ENCODE results near the gene TAS2R42.

Gene TAS2R42

DNA sequence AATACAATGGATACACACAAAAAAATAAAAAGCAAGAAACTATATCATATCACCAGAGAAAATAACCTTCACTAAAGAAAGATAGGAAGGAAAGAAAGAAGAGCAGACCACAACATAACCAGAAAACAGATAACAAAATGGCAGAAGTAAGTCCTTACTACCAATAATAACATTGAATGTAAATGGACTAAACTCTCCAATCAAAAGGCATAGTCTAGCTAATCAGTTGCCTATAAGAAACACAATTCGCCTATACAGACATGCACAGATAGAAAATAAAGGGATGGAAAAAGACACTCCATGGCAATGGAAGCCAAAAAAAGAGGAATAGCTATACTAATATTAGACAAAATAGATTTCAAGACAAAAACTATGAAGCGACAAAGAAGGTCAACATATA is 43.4 kb downstream of the TAS2R42 start:
- no peak for DNase-seq

DNA sequence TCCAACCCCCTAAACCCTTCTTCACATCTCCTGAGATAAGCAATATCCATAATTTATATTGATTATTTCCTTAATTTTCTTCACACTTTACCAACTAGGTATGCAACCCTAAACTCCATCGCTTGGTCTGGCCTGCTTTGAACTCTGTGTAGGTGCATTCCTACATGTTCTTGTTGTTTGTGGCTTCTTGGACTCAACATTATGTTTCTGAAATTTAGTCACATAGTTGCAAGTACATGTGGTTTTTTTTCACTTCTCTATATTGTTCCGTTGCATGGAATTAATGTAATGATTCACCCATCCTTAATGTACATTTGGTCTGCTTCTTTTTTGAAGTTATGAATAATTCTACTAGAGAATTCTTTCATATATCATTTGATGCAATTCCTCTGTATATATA is 50.7 kb downstream of the TAS2R42 start:
- DNase-seq = no peak
